Natural killer cell (primary cell): ENCODE data around the gene TAF7L. TPM values are rescaled to one million over a fixed set of nuclear protein-coding genes. Genes with fewer than 3 reads are reported as not detected.
"Not testable (repeated sequence)": the region's sequence is repeated elsewhere in the genome, so short reads cannot be mapped to it uniquely, and the experiment has no call there.

Experiments
- ATAC-seq, 3 donors: fragments of 150-1000 bp in 2 of 3; fragments of 200-7000 bp in 1 of 3; cut with Tn5 transposase; 1 replicate in 1 of 3; 2 replicates in 2 of 3; pipeline ENCODE4 v1.10.0; 2021; ENCODE audit warnings: mild to moderate bottlenecking in 2 of 3, moderate library complexity in 2 of 3
- DNase-seq, 2 donors: peaks; one replicate each; pipeline versions ENCODE4 v3.0.0 to v3.0.0-alpha.2; 2013 to 2021; ENCODE audit warnings: mixed read lengths in 1 of 2
- H3K27ac ChIP-seq: one replicate; pipeline ENCODE4 v1.5.1; 2013; ENCODE audit warnings: mild to moderate bottlenecking, low read length
- H3K27me3 ChIP-seq: one replicate; pipeline ENCODE4 v1.6.1; 2013; ENCODE audit warnings: low read length; ENCODE audit not compliant: control insufficient read depth, insufficient read depth
- H3K36me3 ChIP-seq: one replicate; pipeline ENCODE4 v1.6.1; 2013; ENCODE audit warnings: low read length; ENCODE audit not compliant: control insufficient read depth, insufficient read depth
- H3K4me1 ChIP-seq: one replicate; pipeline ENCODE4 v1.6.1; 2013; ENCODE audit warnings: low read length; ENCODE audit not compliant: control insufficient read depth, insufficient read depth
- H3K4me3 ChIP-seq: one replicate; pipeline ENCODE4 v1.5.1; 2013; ENCODE audit warnings: low read length
- H3K9me3 ChIP-seq: one replicate; pipeline ENCODE4 v1.6.1; 2013; ENCODE audit warnings: low read length; ENCODE audit not compliant: control insufficient read depth, insufficient read depth
- H3K27ac Mint-ChIP-seq, 2 donors: one replicate each; pipeline ENCODE4 v1.8.0; 2022; ENCODE audit warnings: mild to moderate bottlenecking in 2 of 2, mixed read lengths in 2 of 2, moderate library complexity in 1 of 2
- H3K27me3 Mint-ChIP-seq, 2 donors: one replicate each; pipeline ENCODE4 v1.8.0; 2022; ENCODE audit warnings: low read depth in 2 of 2, mixed read lengths in 2 of 2
- H3K36me3 Mint-ChIP-seq: one replicate; pipeline ENCODE4 v1.8.0; 2022; ENCODE audit warnings: mixed read lengths
- H3K4me1 Mint-ChIP-seq, 2 donors: one replicate each; pipeline ENCODE4 v1.8.0; 2022; ENCODE audit warnings: mixed read lengths in 2 of 2
- H3K4me3 Mint-ChIP-seq: one replicate; pipeline ENCODE4 v1.8.0; 2022; ENCODE audit warnings: mild to moderate bottlenecking, moderate library complexity, mixed read lengths
- H3K9me3 Mint-ChIP-seq, 2 donors: one replicate each; pipeline ENCODE4 v1.8.0; 2022; ENCODE audit warnings: mixed read lengths in 2 of 2
- WGBS: methylation state at CpG from one replicate; pipeline ENCODE4 v1.1.7; 2013; ENCODE audit warnings: missing lambda C conversion rate; ENCODE audit not compliant: insufficient coverage; 5-methylcytosine and 5-hydroxymethylcytosine counted together
- intact Hi-C: fragments of 100-400 bp; cut with micrococcal nuclease; formaldehyde crosslinking; loops from one replicate; pipeline ENCODE4 v1.14.2; 2022
- total RNA-seq, 4 donors: library from RNA; stranded (reverse); fragments of 120-200 nt in 1 of 4; gene quantifications; one replicate each; pipeline versions ENCODE4 v1.2.3 to v1.2.4, GENCODE V29; 2013 to 2022
- TF ChIP-seq, protein P1 (sequence below): fragments of 200-600 bp; IDR thresholded peaks from one replicate; pipeline ENCODE4 v1.8.0; 2022; ENCODE audit warnings: antibody characterized with exemption

The TAF7L gene, protein sequence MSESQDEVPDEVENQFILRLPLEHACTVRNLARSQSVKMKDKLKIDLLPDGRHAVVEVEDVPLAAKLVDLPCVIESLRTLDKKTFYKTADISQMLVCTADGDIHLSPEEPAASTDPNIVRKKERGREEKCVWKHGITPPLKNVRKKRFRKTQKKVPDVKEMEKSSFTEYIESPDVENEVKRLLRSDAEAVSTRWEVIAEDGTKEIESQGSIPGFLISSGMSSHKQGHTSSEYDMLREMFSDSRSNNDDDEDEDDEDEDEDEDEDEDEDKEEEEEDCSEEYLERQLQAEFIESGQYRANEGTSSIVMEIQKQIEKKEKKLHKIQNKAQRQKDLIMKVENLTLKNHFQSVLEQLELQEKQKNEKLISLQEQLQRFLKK
- total RNA-seq: not detected
- not detected for total RNA-seq (2013)

GRCh38 chrX:101290957-101291603 lies at the start of gene TAF7L:
TAF7L (minus strand) TSS chrX:101291334; CDS start chrX:101287543, 3,791 bp downstream.
- Mint-ChIP-seq H3K4me1 (no peaks in the 10 kb centered on the region), H3K9me3 (no peaks in the 10 kb centered on the region), H3K4me3 (no peak within 1 kb of the TSS), H3K36me3 (no peaks in the 10 kb centered on the region), H3K27me3 (peaks cover 0 to 7% of the 10 kb centered on the region in 2 donors), H3K27ac (no peak within 1 kb of the TSS)
- Histone ChIP-seq H3K36me3 (no peaks in the 10 kb centered on the region), H3K4me1 (no peaks in the 10 kb centered on the region), H3K27me3 (no peaks in the 10 kb centered on the region), H3K27ac (no peak within 1 kb of the TSS), H3K4me3 (no peak within 1 kb of the TSS), H3K9me3 (no peaks in the 10 kb centered on the region)
- WGBS: 30% methylated on average over 75 of the region's 75 CpGs
- DNase-seq: no peak
- no peak for ATAC-seq
- intact Hi-C loops: no loop called here
- TF ChIP-seq, protein P1, sequence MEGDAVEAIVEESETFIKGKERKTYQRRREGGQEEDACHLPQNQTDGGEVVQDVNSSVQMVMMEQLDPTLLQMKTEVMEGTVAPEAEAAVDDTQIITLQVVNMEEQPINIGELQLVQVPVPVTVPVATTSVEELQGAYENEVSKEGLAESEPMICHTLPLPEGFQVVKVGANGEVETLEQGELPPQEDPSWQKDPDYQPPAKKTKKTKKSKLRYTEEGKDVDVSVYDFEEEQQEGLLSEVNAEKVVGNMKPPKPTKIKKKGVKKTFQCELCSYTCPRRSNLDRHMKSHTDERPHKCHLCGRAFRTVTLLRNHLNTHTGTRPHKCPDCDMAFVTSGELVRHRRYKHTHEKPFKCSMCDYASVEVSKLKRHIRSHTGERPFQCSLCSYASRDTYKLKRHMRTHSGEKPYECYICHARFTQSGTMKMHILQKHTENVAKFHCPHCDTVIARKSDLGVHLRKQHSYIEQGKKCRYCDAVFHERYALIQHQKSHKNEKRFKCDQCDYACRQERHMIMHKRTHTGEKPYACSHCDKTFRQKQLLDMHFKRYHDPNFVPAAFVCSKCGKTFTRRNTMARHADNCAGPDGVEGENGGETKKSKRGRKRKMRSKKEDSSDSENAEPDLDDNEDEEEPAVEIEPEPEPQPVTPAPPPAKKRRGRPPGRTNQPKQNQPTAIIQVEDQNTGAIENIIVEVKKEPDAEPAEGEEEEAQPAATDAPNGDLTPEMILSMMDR: no peak

GRCh38 chrX:101337776-101338271 lies 46.7 kb upstream of the TAF7L start:
- Histone ChIP-seq H3K4me3 (no peak overlapping the region), H3K36me3 (no peaks in the 10 kb centered on the region), H3K4me1 (no peaks in the 10 kb centered on the region), H3K27ac (no peak overlapping the region), H3K9me3 (no peaks in the 10 kb centered on the region), H3K27me3 (no peaks in the 10 kb centered on the region)
- no peaks in the 10 kb centered on the region for H3K9me3 Mint-ChIP-seq
- H3K27ac Mint-ChIP-seq: no peak overlapping the region
- TF ChIP-seq, protein P1: no peak
- H3K36me3 Mint-ChIP-seq: no peaks in the 10 kb centered on the region
- 88% methylated on average over 4 of the region's 4 CpGs for WGBS
- intact Hi-C loops: no loop called here
- no peaks in the 10 kb centered on the region for H3K27me3 Mint-ChIP-seq
- no peak for ATAC-seq
- H3K4me3 Mint-ChIP-seq: no peak overlapping the region
- no peaks in the 10 kb centered on the region for H3K4me1 Mint-ChIP-seq
- DNase-seq: no peak

- H3K27ac Mint-ChIP-seq, H3K4me1 ChIP-seq, H3K4me3 ChIP-seq, H3K36me3 Mint-ChIP-seq, DNase-seq, H3K4me1 Mint-ChIP-seq, ATAC-seq, H3K27me3 ChIP-seq, H3K36me3 ChIP-seq, H3K9me3 ChIP-seq, H3K9me3 Mint-ChIP-seq, intact Hi-C loops, H3K4me3 Mint-ChIP-seq, H3K27ac ChIP-seq, H3K27me3 Mint-ChIP-seq: not testable (repeated sequence)
- 80% methylated on average over 6 of the region's 7 CpGs for WGBS
Measured at GRCh38 chrX:101334310-101334709, 43.2 kb upstream of the TAF7L start.

GRCh38 chrX:101326600-101326999 lies 35.5 kb upstream of the TAF7L start:
- H3K9me3 Mint-ChIP-seq, H3K27ac ChIP-seq, H3K4me3 Mint-ChIP-seq, ATAC-seq, H3K9me3 ChIP-seq, H3K4me1 ChIP-seq, H3K36me3 ChIP-seq, H3K27ac Mint-ChIP-seq, H3K27me3 Mint-ChIP-seq, H3K4me1 Mint-ChIP-seq, H3K27me3 ChIP-seq, H3K4me3 ChIP-seq, H3K36me3 Mint-ChIP-seq, DNase-seq, intact Hi-C loops: not testable (repeated sequence)
- WGBS: 83% methylated on average over 3 of the region's 3 CpGs
